Uterine smooth muscle cell (primary cell): ENCODE data around the gene FBXW12. TPM values are rescaled to one million over a fixed set of nuclear protein-coding genes. Genes with fewer than 3 reads are reported as not detected.

Experiments
- total RNA-seq: library from RNA; depleted of rRNA; stranded (reverse); fragments of >200 nt; gene quantifications from 2 replicates; pipeline ENCODE4 v1.2.3, GENCODE V29; 2014

FBXW12 gene
- not detected in 2 replicates for total RNA-seq

DNA sequence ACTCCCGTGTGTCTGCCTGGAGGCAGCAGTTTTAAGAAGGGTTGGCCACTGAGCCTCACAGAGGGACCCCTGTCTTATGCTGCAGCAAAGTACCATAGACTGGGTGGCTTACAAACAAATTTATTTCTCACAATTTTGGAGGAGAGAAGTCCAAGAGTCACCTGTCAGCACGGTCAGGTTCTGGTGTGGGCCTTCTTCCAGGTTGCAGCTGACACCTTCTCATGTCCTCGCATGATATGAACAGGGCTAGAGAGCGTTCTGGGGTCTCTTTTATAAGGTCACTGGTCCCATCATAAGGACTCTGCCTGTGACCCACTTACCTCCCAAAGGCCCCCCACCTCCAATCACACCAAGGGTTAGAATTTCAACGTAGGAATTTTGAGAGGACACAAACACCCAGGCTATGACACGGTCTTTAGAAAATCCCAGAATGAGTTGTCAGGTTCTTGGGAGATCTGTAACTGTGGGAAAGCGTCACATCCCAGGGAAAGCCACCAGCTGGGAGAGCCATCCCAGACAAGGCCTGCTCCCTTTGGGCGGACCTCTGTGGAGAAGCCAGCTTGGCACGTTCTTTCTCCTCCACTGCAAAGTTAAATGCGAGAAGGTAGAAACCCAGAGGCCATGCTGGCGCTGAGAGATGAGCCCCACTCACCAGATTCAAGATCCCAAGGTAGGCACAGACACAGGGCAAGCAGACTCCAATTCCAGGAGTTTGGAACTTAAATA is at the start of gene FBXW12:
Gene FBXW12, plus strand, starts transcription at position 569 of the 726 bp plus-strand sequence. CDS start 549 bp downstream, outside the sequence.

DNA sequence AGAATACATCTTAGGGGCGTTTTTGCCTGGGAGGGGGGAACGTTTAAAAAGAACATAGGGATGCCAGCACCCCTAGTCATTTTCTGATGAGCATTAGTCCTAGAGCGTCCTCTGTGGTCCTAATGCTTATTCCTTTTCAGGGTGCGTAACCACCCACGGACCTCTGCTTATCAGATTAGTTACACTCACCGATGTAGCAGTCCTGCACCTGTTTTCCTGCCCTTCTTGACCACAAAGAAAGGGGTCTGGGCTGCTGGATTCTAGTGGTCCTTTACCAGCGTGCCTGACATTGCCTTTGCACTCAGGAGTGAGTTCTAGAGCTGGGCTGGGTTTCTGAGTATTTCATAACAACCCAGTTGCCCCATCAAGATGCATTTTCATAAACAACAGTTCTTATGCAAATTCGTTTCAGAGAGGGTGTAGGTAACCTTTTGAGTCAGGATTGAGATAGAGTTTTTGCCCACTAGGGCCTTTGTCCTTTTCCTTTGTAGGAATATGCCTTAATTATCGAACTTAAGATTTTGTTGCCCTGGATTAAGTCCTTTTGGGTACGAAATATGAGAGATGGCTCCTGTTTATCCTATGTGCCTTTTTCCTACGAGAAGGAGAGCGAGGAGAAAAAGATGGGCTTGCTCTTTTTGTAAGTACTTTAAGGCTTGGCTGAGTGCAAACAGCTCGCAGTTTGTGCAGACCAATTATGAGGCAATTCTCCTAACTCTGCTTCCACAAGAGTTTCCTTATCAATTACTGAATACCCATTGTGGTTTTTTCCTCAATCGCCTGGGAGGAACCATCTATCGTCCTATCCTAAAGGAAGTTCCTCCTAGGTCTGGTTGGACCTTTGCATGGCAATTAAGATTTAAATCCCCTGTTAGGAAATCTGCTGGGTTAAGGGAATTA is 38.4 kb upstream of the FBXW12 start, which contains the start of gene SPINK8:
Gene SPINK8, minus strand, starts transcription at position 316 of the 900 bp plus-strand sequence. CDS start 5,320 bp downstream, outside the sequence.

GRCh38 chr3:48429960-48430707 is 58.1 kb downstream of the FBXW12 start, which contains the start of gene PLXNB1:
PLXNB1 (minus strand) TSS chr3:48430086; CDS start chr3:48424611, 5,475 bp downstream.

DNA sequence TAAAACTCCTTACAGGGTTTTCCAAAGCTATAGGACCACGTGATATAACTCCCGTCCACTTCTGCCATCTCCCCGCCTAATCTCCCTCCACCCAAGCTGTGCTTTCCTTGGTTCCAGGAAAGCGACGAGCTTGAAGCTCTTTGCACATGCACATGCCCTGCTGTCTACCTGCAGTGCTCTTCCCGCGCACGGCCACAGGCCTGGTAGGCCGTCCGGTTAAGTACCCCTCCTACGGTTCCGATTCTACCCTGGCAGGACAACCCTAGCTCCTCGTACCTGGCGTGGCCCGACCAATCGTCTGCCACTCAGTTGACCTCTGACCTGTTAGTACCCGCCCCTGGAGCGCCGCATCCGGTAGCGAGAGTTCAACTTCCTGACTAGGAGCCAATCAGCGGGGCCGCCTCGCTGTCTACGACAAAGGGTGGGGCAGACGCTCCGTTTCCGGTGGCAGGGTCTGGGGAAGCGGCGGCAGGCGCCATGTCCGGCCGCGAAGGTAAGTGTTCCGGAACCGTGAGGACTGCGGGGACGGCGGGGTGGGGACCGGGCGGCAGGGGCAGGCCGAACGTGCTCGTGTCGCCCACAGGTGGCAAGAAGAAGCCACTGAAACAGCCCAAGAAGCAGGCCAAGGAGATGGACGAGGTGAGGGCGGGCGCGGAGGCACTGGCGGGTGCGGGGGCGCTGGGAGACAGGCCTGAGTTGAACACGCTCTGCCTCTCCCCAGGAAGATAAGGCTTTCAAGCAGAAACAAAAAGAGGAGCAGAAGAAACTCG is 68.0 kb downstream of the FBXW12 start, which contains the start of the genes CCDC51 and TMA7:
Gene CCDC51, minus strand, starts transcription at position 300 of the 770 bp plus-strand sequence. CDS start 4,991 bp downstream, outside the sequence.
Gene TMA7, plus strand, starts transcription at position 438 of the 770 bp plus-strand sequence. Its CDS starts 40 bp downstream, at position 478.

Other genes with a start within 250 kb of the FBXW12 start
- 5.2 and 15.9 TPM in 2 replicates for gene CDC25A, start 183.8 kb upstream of the FBXW12 start, total RNA-seq
- not detected in 2 replicates for gene CAMP, start 148.7 kb upstream of the FBXW12 start, total RNA-seq
- gene ZNF589, start 131.1 kb upstream of the FBXW12 start, total RNA-seq: 4.1 and 4.5 TPM in 2 replicates
- 31.2 and 35.9 TPM in 2 replicates for gene NME6, start 70.9 kb upstream of the FBXW12 start, total RNA-seq
- gene SPINK8, start 38.6 kb upstream of the FBXW12 start, total RNA-seq: not detected in 2 replicates
- gene PLXNB1, start 57.9 kb downstream of the FBXW12 start, total RNA-seq: 14.7 and 30.0 TPM in 2 replicates
- gene CCDC51, start 67.9 kb downstream of the FBXW12 start, total RNA-seq: 21.5 and 24.3 TPM in 2 replicates
- 211 and 292 TPM in 2 replicates for gene TMA7, start 68.0 kb downstream of the FBXW12 start, total RNA-seq
- 5.4 and 13.4 TPM in 2 replicates for gene ATRIP, start 74.5 kb downstream of the FBXW12 start, total RNA-seq
- 96.6 and 106 TPM in 2 replicates for gene SHISA5, start 132.0 kb downstream of the FBXW12 start, total RNA-seq
- gene PFKFB4, start 184.6 kb downstream of the FBXW12 start, total RNA-seq: 9.2 and 14.4 TPM in 2 replicates
- 1.2 and 1.5 TPM in 2 replicates for gene UCN2, start 191.6 kb downstream of the FBXW12 start, total RNA-seq
- 46.3 and 70.9 TPM in 2 replicates for gene COL7A1, start 223.1 kb downstream of the FBXW12 start, total RNA-seq
- 414 and 596 TPM in 2 replicates for gene UQCRC1, start 237.4 kb downstream of the FBXW12 start, total RNA-seq
- gene TMEM89, start 249.6 kb downstream of the FBXW12 start, total RNA-seq: not detected in 2 replicates